PC-3 (cell line): Measurements from ENCODE around the gene CBLN1. TPM values are rescaled to one million over a fixed set of nuclear protein-coding genes. Genes with fewer than 3 reads are reported as not detected.

ENCODE experiments used
- ATAC-seq: fragments of 200-7000 bp; cut with Tn5 transposase; 2 replicates; pipeline ENCODE4 v1.9.1; 2020; ENCODE audit warnings: mild to moderate bottlenecking, moderate library complexity
- BruUV-seq: library from RNA; stranded (reverse); fragments of 400-500 nt; replicated peaks from 2 replicates; lab custom pipeline; 2021; lab: Mats Ljungman, UMichigan
- CTCF ChIA-PET: fragments of 300-600 bp; sonication (Branson Sonifier 250); formaldehyde crosslinking; loops from one replicate; lab custom pipeline; 2022; ENCODE audit warnings: antibody characterized with exemption; lab: Charles Lee
- POLR2A ChIA-PET: fragments of 300-600 bp; sonication (Branson Sonifier 250); formaldehyde crosslinking; loops from one replicate; lab custom pipeline; 2022; ENCODE audit warnings: antibody characterized with exemption; ENCODE audit not compliant: unreplicated experiment; lab: Charles Lee
- DNase-seq: peaks from one replicate; pipeline ENCODE4 v3.0.0-alpha.2; 2015
- H2AFZ ChIP-seq: fragments of 300-600 bp; sonication (generic); 2 replicates; pipeline ENCODE4 v1.6.0; 2016; ENCODE audit warnings: antibody characterized with exemption, low read length
- H3F3A ChIP-seq: fragments of 300-600 bp; sonication (generic); one replicate; pipeline ENCODE4 v1.6.0; 2017; ENCODE audit warnings: antibody characterized with exemption, low read length, control low read depth, mild to moderate bottlenecking; ENCODE audit not compliant: unreplicated experiment
- H3K27ac ChIP-seq: fragments of 300-600 bp; sonication (generic); 2 replicates; pipeline ENCODE4 v1.5.1; 2016; ENCODE audit warnings: mild to moderate bottlenecking, low read length
- H3K27me3 ChIP-seq: fragments of 300-600 bp; sonication (generic); 2 replicates; pipeline ENCODE4 v1.6.1; 2016; ENCODE audit warnings: low read length, mixed read lengths
- H3K36me3 ChIP-seq: fragments of 300-600 bp; sonication (generic); 2 replicates; pipeline ENCODE4 v1.6.1; 2016; ENCODE audit warnings: low read depth, mixed run types, low read length, mixed read lengths
- H3K4me1 ChIP-seq: fragments of 300-600 bp; sonication (generic); 2 replicates; pipeline ENCODE4 v1.5.1; 2016; ENCODE audit warnings: low read length; ENCODE audit not compliant: insufficient read depth
- H3K4me2 ChIP-seq: fragments of 300-600 bp; sonication (generic); 2 replicates; pipeline ENCODE4 v1.6.0; 2016; ENCODE audit warnings: low read length
- H3K4me3 ChIP-seq: fragments of 300-600 bp; sonication (generic); 2 replicates; pipeline ENCODE4 v1.5.1; 2016; ENCODE audit warnings: mild to moderate bottlenecking, low read length, mixed read lengths
- H3K79me2 ChIP-seq: fragments of 300-600 bp; sonication (generic); 2 replicates; pipeline ENCODE4 v1.6.1; 2017; ENCODE audit warnings: low read length, mixed read lengths
- H3K9ac ChIP-seq: fragments of 300-600 bp; sonication (generic); 2 replicates; pipeline ENCODE4 v1.6.0; 2016; ENCODE audit warnings: mild to moderate bottlenecking, low read length
- H3K9me2 ChIP-seq: fragments of 300-600 bp; sonication (generic); replicated peaks from 2 replicates; pipeline ENCODE4 v1.6.1; 2016; ENCODE audit warnings: mixed run types, low read length, mixed read lengths
- H3K9me3 ChIP-seq: fragments of 300-600 bp; sonication (generic); 2 replicates; pipeline ENCODE4 v1.6.1; 2016; ENCODE audit warnings: low read length, mixed read lengths
- H4K20me1 ChIP-seq: fragments of 300-600 bp; sonication (generic); 2 replicates; pipeline ENCODE4 v1.6.1; 2016; ENCODE audit warnings: low read length, mixed read lengths
- CTCF ChIP-seq: fragments of 300-600 bp; sonication (generic); conservative IDR thresholded peaks from 2 replicates; pipeline ENCODE4 v1.5.1; 2017; ENCODE audit warnings: antibody characterized with exemption, low read depth, mild to moderate bottlenecking, low read length
- EZH2 ChIP-seq: fragments of 300-600 bp; sonication (generic); IDR thresholded peaks from one replicate; pipeline ENCODE4 v1.6.1; 2017; ENCODE audit warnings: antibody characterized with exemption, mild to moderate bottlenecking, low read length; ENCODE audit not compliant: unreplicated experiment
- EZH2phosphoT487 ChIP-seq: fragments of 300-600 bp; sonication (generic); IDR thresholded peaks from 2 replicates; pipeline ENCODE4 v1.6.1; 2018; ENCODE audit warnings: mild to moderate bottlenecking, antibody characterized with exemption, low read length, borderline replicate concordance
- intact Hi-C: fragments of 100-400 bp; cut with micrococcal nuclease; formaldehyde crosslinking; loops from 2 replicates; pipeline ENCODE4 v1.9.0; 2023
- total RNA-seq: library from RNA; depleted of rRNA; stranded (reverse); fragments of >200 nt; gene quantifications from 2 replicates; pipeline ENCODE4 v1.2.3, GENCODE V29; 2014

Gene CBLN1
- total RNA-seq, 1 experiment from 2014 or later: 0.04 TPM

- H3K4me2 ChIP-seq: no peak overlapping the region
- H3K27ac ChIP-seq: no peak overlapping the region
- DNase-seq: no peak
- ChIA-PET POLR2A (no interaction called here), CTCF (no interaction called here)
- ATAC-seq: no peak
- intact Hi-C loops: no loop called here
- BruUV-seq: no TSS peak
- H4K20me1 ChIP-seq: no peaks in the 10 kb centered on the region
- H3K4me3 ChIP-seq: no peak overlapping the region
- H3K79me2 ChIP-seq: no peaks in the 10 kb centered on the region
- H3F3A ChIP-seq: no peaks in the 10 kb centered on the region
- H3K9me2 ChIP-seq: no peaks in the 10 kb centered on the region
- H3K36me3 ChIP-seq: no peaks in the 10 kb centered on the region
- TF ChIP-seq CTCF (no peak), EZH2 (no peak), EZH2phosphoT487 (no peak)
- H2AFZ ChIP-seq: no peak overlapping the region
- H3K9ac ChIP-seq: no peak overlapping the region
- peaks cover 34% of the 10 kb centered on the region for H3K27me3 ChIP-seq
- H3K9me3 ChIP-seq: no peaks in the 10 kb centered on the region
- no peaks in the 10 kb centered on the region for H3K4me1 ChIP-seq
These were observed 7.9 kb downstream of the CBLN1 start for GRCh38 chr16:49273771-49274170.

- no peaks in the 10 kb centered on the region for H4K20me1 ChIP-seq
- no TSS peak for BruUV-seq
- intact Hi-C loops: no loop called here
- H3K4me3 ChIP-seq: no peak overlapping the region
- ChIA-PET CTCF (no interaction called here), POLR2A (no interaction called here)
- H3K4me1 ChIP-seq: no peaks in the 10 kb centered on the region
- H3K27me3 ChIP-seq: peaks cover 22% of the 10 kb centered on the region
- no peaks in the 10 kb centered on the region for H3K9me2 ChIP-seq
- H3K9me3 ChIP-seq: no peaks in the 10 kb centered on the region
- no peak overlapping the region for H3K4me2 ChIP-seq
- ATAC-seq (no peak), DNase-seq (no peak)
- TF ChIP-seq EZH2: no peak
- TF ChIP-seq EZH2phosphoT487: no peak
- no peak for TF ChIP-seq CTCF
- no peaks in the 10 kb centered on the region for H3K79me2 ChIP-seq
- H3K36me3 ChIP-seq: no peaks in the 10 kb centered on the region
- no peak overlapping the region for H3K9ac ChIP-seq
- H3K27ac ChIP-seq: no peak overlapping the region
- H3F3A ChIP-seq: no peaks in the 10 kb centered on the region
- no peak overlapping the region for H2AFZ ChIP-seq
These were observed 10.3 kb downstream of the CBLN1 start for GRCh38 chr16:49271363-49271762.

- CTCF ChIA-PET: no interaction called here
- DNase-seq (no peak), ATAC-seq (no peak)
- no peaks in the 10 kb centered on the region for H4K20me1 ChIP-seq
- no peak overlapping the region for H2AFZ ChIP-seq
- peaks cover 2% of the 10 kb centered on the region for H3K27me3 ChIP-seq
- TF ChIP-seq EZH2: no peak
- no peak for TF ChIP-seq EZH2phosphoT487
- TF ChIP-seq CTCF: no peak
- no peaks in the 10 kb centered on the region for H3K9me3 ChIP-seq
- no peak overlapping the region for H3K27ac ChIP-seq
- H3K4me1 ChIP-seq: no peaks in the 10 kb centered on the region
- no peaks in the 10 kb centered on the region for H3K9me2 ChIP-seq
- no peak overlapping the region for H3K9ac ChIP-seq
- H3K4me2 ChIP-seq: no peak overlapping the region
- H3K79me2 ChIP-seq: no peaks in the 10 kb centered on the region
- POLR2A ChIA-PET: no interaction called here
- BruUV-seq: no TSS peak
- no peaks in the 10 kb centered on the region for H3K36me3 ChIP-seq
- intact Hi-C loops: no loop called here
- H3F3A ChIP-seq: no peaks in the 10 kb centered on the region
- no peak overlapping the region for H3K4me3 ChIP-seq
These were observed 12.4 kb downstream of the CBLN1 start for GRCh38 chr16:49269201-49269600.
